Activated CD4-positive, alpha-beta T cell treated with anti-CD3 and anti-CD28 coated beads, Interleukin-2, amount 10 ng/mL, durations not matched to agents 7 days and 5 days (primary cell): ENCODE data around the gene SH3BGRL. TPM values are rescaled to one million over a fixed set of nuclear protein-coding genes. Genes with fewer than 3 reads are reported as not detected.
"Not testable (repeated sequence)": the region's sequence is repeated elsewhere in the genome, so short reads cannot be mapped to it uniquely, and the experiment has no call there.

Experiments
- CTCF ChIA-PET: fragments of 350-600 bp; sonication (Branson Sonifier 250); formaldehyde crosslinking; loops from one replicate; lab custom pipeline; 2021; ENCODE audit warnings: antibody characterized with exemption; lab: Charles Lee
- POLR2A ChIA-PET: fragments of 350-600 bp; sonication (Branson Sonifier 250); formaldehyde crosslinking; loops from one replicate; lab custom pipeline; 2021; ENCODE audit warnings: antibody characterized with exemption; lab: Charles Lee
- DNase-seq: peaks from one replicate; pipeline ENCODE4 v3.0.0-alpha.2; 2020
- H3K27ac Mint-ChIP-seq: one replicate; pipeline ENCODE4 v1.8.0; 2021; ENCODE audit warnings: mild to moderate bottlenecking, moderate library complexity, mixed read lengths
- H3K27me3 Mint-ChIP-seq: one replicate; pipeline ENCODE4 v1.8.0; 2021; ENCODE audit warnings: mixed read lengths
- H3K36me3 Mint-ChIP-seq: one replicate; pipeline ENCODE4 v1.8.0; 2021; ENCODE audit warnings: low read depth, mixed read lengths
- H3K4me1 Mint-ChIP-seq: one replicate; pipeline ENCODE4 v1.8.0; 2021; ENCODE audit warnings: mixed read lengths
- H3K4me3 Mint-ChIP-seq: one replicate; pipeline ENCODE4 v1.8.0; 2021; ENCODE audit warnings: mild to moderate bottlenecking, moderate library complexity, mixed read lengths
- H3K9me3 Mint-ChIP-seq: one replicate; pipeline ENCODE4 v1.8.0; 2021; ENCODE audit warnings: mixed read lengths
- total RNA-seq, 2 experiments: library from RNA; stranded (reverse); gene quantifications; one replicate each; pipeline ENCODE4 v1.2.3, GENCODE V29; 2021

Gene SH3BGRL
- total RNA-seq, 2 experiments from 2014 or later: 79.8 to 84.9 TPM

DNA sequence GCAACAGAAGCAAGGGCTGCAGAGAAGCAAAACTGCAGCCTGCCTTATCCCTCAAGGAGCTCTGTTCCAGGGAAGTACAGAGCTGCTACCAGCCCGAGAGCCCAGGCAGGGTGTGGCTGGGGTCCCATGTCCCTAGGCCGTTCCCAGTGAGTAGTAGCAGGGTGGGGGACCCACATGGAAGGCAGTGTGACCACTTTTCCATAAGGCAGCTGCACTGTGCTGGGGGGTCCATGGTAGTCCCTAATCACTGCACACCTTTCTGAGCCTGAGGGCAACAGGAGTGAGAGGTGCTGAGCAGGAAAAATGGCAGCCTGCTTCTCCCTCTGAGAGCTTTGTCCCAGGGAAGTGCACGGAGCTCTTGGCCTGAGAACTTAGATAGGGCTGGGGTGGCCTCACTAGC, 135.9 kb downstream of the SH3BGRL start:
- Mint-ChIP-seq H3K4me1 (no peaks in the 10 kb centered on the region), H3K4me3 (no peak overlapping the region), H3K9me3 (peaks cover 7% of the 10 kb centered on the region), H3K36me3 (peaks cover 15% of the 10 kb centered on the region), H3K27me3 (no peaks in the 10 kb centered on the region), H3K27ac (no peak overlapping the region)
- no peak for DNase-seq
- CTCF ChIA-PET: interaction anchor here (1.0 kb wide), 1 partner anchor 20 kb away, joined by 3 read pairs; no protein-coding TSS in a partner anchor
- POLR2A ChIA-PET: no interaction called here

DNA sequence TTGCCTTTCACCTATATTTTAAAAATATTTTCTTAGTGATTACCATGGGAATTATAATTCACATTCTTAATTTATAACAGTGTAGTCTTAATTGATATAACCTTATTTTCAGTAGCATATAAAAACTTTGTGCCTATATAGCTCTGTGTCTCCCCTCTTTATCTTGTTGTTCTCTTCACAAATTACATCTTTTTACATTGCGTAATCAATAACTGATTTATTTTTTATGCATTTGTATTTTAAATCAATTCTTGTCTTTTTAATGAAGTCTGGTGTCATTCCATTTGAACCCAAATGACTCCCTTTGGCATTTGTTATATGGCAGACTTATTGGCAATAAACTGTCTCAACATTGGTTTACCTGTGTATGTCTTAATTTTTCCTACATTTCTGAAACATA, 137.0 kb downstream of the SH3BGRL start:
- Mint-ChIP-seq H3K27ac (no peak overlapping the region), H3K27me3 (no peaks in the 10 kb centered on the region), H3K9me3 (peaks cover 9% of the 10 kb centered on the region), H3K4me3 (no peak overlapping the region), H3K36me3 (peaks cover 13% of the 10 kb centered on the region), H3K4me1 (no peaks in the 10 kb centered on the region)
- ChIA-PET CTCF (no interaction called here), POLR2A (no interaction called here)
- no peak for DNase-seq

DNA sequence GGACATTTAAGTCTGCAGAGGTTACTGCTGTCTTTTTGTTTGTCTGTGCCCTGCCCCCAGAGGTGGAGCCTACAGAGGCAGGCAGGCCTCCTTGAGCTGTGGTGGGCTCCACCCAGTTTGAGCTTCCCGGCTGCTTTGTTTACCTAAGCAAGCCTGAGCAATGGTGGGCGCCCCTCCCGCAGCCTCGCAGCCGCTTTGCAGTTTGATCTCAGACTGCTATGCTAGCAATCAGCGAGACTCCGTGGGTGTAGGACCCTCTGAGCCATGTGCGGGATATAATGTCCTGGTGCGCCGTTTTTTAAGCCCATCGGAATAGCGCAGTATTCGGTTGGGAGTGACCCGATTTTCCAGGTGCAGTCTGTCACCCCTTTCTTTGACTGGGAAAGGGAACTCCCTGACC, 143.4 kb downstream of the SH3BGRL start:
- H3K27ac Mint-ChIP-seq, H3K4me1 Mint-ChIP-seq, CTCF ChIA-PET, DNase-seq, H3K27me3 Mint-ChIP-seq, H3K9me3 Mint-ChIP-seq, H3K4me3 Mint-ChIP-seq, POLR2A ChIA-PET, H3K36me3 Mint-ChIP-seq: not testable (repeated sequence)

Other genes with a start within 250 kb of the SH3BGRL start
- gene HMGN5, start 189 bp upstream of the SH3BGRL start, total RNA-seq: 1 to 10 TPM; 1.4 to 3.2 TPM